NB4 (cell line): ENCODE data around the gene CD4.

Experiments used
- CTCF ChIP-seq: IDR thresholded peaks from one replicate; pipeline ENCODE4 v1.5.1; 2012; ENCODE audit warnings: low read depth, low read length
- MYC ChIP-seq: IDR thresholded peaks from 2 replicates; pipeline ENCODE4 v1.6.1; 2011; ENCODE audit warnings: low read depth, low read length
- POLR2A ChIP-seq: IDR thresholded peaks from 2 replicates; pipeline ENCODE4 v1.6.1; 2011; ENCODE audit warnings: mild to moderate bottlenecking; ENCODE audit not compliant: insufficient read length; ENCODE audit errors: extremely low read depth
- TF ChIP-seq, protein P1 (sequence below): IDR thresholded peaks from 2 replicates; pipeline ENCODE4 v1.6.1; 2011; ENCODE audit warnings: low read depth, low read length

DNA sequence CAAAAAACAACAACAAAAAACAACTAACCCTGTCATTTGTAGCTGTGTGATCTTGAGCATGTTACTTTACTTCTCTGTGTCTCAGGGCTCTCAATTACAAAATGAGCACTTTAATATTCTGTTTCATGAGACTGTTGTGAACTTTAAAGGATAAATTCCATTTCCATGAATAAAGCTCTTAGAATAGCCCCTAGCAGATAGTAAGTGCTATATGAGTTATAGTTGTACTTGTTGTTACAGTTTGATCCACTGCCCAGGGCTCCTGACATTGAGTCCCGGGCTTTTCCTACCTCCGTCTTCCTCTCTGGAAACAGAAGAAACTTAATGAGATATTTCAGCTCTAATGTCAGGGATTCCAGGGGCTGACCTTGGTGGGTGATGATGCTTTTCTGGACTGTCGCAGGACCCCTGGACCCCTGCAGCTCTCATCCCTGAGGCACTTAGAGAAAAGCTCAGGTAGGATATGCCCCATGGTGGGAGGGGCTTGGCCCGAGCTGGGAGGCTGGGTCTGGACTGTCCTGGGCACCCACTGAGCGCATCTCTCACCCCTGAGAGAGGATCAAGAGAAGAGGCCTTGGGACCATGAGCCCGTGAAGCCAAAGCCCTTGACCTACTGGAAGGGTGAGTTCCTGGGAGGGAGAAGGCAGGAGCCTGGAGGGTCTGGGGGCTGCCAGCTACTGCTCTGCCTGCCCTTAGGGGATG lies 44.0 kb downstream of the CD4 start:
- TF ChIP-seq CTCF (no peak), POLR2A (no peak), MYC (no peak)
- TF ChIP-seq, protein P1, sequence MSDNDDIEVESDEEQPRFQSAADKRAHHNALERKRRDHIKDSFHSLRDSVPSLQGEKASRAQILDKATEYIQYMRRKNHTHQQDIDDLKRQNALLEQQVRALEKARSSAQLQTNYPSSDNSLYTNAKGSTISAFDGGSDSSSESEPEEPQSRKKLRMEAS = no peak
